Left ventricle myocardium inferior (tissue), 1 donor: ENCODE measurements around the gene ECM2. TPM values are rescaled to one million over a fixed set of nuclear protein-coding genes. Genes with fewer than 3 reads are reported as not detected.
A peak's percentile ranks its signal among the peaks of the same experiment; 100 is the strongest.

Experiments used
- DNase-seq: peaks from one replicate; pipeline ENCODE4 v3.0.0-alpha.2; 2020
- H3K27ac ChIP-seq: fragments of 200-600 bp; replicated peaks from 2 replicates; pipeline ENCODE4 v1.8.0; 2021
- H3K27me3 ChIP-seq: fragments of 200-600 bp; 2 replicates; pipeline ENCODE4 v1.8.0; 2021; ENCODE audit warnings: low read depth
- H3K36me3 ChIP-seq: fragments of 200-600 bp; 2 replicates; pipeline ENCODE4 v1.8.0; 2021
- H3K4me1 ChIP-seq: fragments of 200-600 bp; 2 replicates; pipeline ENCODE4 v1.8.0; 2021
- H3K4me3 ChIP-seq: fragments of 200-600 bp; 2 replicates; pipeline ENCODE4 v1.8.0; 2021; ENCODE audit warnings: mild to moderate bottlenecking, moderate library complexity
- H3K9me3 ChIP-seq: fragments of 200-600 bp; replicated peaks from 2 replicates; pipeline ENCODE4 v1.8.0; 2021
- CTCF ChIP-seq: fragments of 200-600 bp; IDR thresholded peaks from 2 replicates; pipeline ENCODE4 v1.8.0; 2021; ENCODE audit warnings: antibody characterized with exemption, mild to moderate bottlenecking, borderline replicate concordance
- intact Hi-C: fragments of 100-400 bp; cut with micrococcal nuclease; formaldehyde crosslinking; loops from one replicate; pipeline ENCODE4 v1.11.0; 2022
- total RNA-seq: library from RNA; stranded (reverse); fragmentation: NEBNext Ultra II Directional; extraction: Animal tissue kit (Norgen Biotek cat#: 25700); gene quantifications from one replicate; pipeline ENCODE4 v1.2.1, GENCODE V29; 2021
- donor health status: DM: no; HTN: yes; CAD: no; lungs with severe emphysema.

ECM2 gene
- total RNA-seq, 1 donor from 2014 or later, result 7.2 TPM

GRCh38 chr9:92499701-92500100, 36.1 kb downstream of the ECM2 start:
- intact Hi-C loops, result no loop called here
- DNase-seq, result no peak
- no peaks in the 10 kb centered on the region for H3K9me3 ChIP-seq
- no peaks in the 10 kb centered on the region for H3K36me3 ChIP-seq
- no peaks in the 10 kb centered on the region for H3K27me3 ChIP-seq
- H3K4me1 ChIP-seq, result peaks cover 26% of the 10 kb centered on the region
- H3K4me3 ChIP-seq, result no peak overlapping the region
- H3K27ac ChIP-seq, result no peak overlapping the region
- no peak for TF ChIP-seq CTCF

- DNase-seq, result no peak
- H3K4me3 ChIP-seq, result no peak overlapping the region
- no peaks in the 10 kb centered on the region for H3K9me3 ChIP-seq
- intact Hi-C loops, result no loop called here
- H3K27me3 ChIP-seq, result no peaks in the 10 kb centered on the region
- peaks cover 8% of the 10 kb centered on the region for H3K4me1 ChIP-seq
- TF ChIP-seq CTCF, result no peak
- peak overlapping the region; percentile 7 for H3K27ac ChIP-seq
- no peaks in the 10 kb centered on the region for H3K36me3 ChIP-seq
Measured at GRCh38 chr9:92496396-92497176, 39.2 kb downstream of the ECM2 start.

DNA sequence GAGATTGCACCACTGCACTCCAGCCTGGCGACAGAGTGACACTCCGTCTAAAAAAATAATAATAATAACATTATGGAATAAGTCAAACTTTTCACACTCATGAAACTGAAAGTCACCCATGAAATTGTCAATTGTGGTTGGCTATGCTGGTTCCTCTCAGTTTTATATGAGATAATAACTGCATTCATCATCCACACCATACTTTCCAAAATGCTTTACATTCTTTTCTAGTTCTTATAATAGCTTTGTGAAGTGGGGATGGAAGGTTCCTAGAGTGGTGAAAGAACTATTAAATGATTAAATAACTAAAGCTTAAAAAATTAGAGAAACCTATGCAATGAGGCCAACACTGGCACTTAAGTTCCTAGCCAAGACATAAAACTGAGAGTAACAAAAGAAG, 40.9 kb downstream of the ECM2 start:
- Histone ChIP-seq H3K27me3 (no peaks in the 10 kb centered on the region), H3K4me1 (peaks cover 3% of the 10 kb centered on the region), H3K27ac (no peak overlapping the region), H3K9me3 (no peaks in the 10 kb centered on the region), H3K36me3 (no peaks in the 10 kb centered on the region), H3K4me3 (no peak overlapping the region)
- intact Hi-C loops, result no loop called here
- DNase-seq, result no peak
- no peak for TF ChIP-seq CTCF

DNA sequence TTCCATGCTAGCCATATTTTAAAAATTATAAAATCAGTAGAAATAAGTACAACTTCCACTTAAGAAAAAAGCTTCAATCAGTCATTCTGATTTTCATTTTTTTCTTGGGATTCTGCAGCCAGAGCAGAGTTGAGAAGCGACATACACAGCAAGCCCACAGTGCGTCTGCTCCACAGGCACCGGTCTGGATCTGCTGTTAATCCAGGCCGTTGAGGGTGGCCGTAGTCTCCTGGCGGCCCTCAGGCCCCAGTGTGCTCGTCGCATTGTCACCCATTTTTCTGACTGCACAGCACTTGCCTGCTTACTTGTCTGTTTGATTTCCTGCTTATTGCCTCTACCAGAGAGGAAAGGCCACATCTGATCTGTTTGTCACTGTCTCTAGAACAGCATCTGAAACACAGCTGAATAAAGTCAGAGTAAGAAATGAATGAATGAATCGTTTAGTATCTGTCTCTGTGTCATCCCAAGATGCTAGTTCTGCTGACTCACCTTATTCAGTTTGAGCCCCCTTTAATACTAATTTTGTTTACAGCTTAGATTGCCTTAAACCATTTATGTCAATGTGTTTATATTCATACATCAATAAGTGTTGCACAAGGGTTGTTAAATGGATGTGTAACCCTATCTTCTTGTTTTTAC, 41.9 kb downstream of the ECM2 start:
- Histone ChIP-seq H3K4me3 (no peak overlapping the region), H3K27ac (no peak overlapping the region), H3K36me3 (no peaks in the 10 kb centered on the region), H3K27me3 (no peaks in the 10 kb centered on the region), H3K9me3 (no peaks in the 10 kb centered on the region), H3K4me1 (peaks cover 4% of the 10 kb centered on the region)
- no peak for DNase-seq
- intact Hi-C loops, result no loop called here
- no peak for TF ChIP-seq CTCF

- TF ChIP-seq CTCF, result no peak
- no peak overlapping the region for H3K27ac ChIP-seq
- H3K4me1 ChIP-seq, result peaks cover 4% of the 10 kb centered on the region
- no peaks in the 10 kb centered on the region for H3K36me3 ChIP-seq
- H3K9me3 ChIP-seq, result no peaks in the 10 kb centered on the region
- intact Hi-C loops, result no loop called here
- no peaks in the 10 kb centered on the region for H3K27me3 ChIP-seq
- DNase-seq, result no peak
- H3K4me3 ChIP-seq, result no peak overlapping the region
Measured at GRCh38 chr9:92492781-92493401, 42.9 kb downstream of the ECM2 start.
